DMS79 treated with DMSO at 0.1 percent for 48 hours (cell line): ENCODE results near the gene C2CD3.
A peak's percentile ranks its signal among the peaks of the same experiment; 100 is the strongest.
"Not testable (repeated sequence)": the region's sequence is repeated elsewhere in the genome, so short reads cannot be mapped to it uniquely, and the experiment has no call there.

Source experiments
- DNase-seq: peaks from one replicate; lab custom pipeline; 2025; lab: John Stamatoyannopoulos, UW

The C2CD3 gene

GRCh38 chr11:74120260-74121035 is 50.4 kb downstream of the C2CD3 start:
- DNase-seq: not testable (repeated sequence)

DNA sequence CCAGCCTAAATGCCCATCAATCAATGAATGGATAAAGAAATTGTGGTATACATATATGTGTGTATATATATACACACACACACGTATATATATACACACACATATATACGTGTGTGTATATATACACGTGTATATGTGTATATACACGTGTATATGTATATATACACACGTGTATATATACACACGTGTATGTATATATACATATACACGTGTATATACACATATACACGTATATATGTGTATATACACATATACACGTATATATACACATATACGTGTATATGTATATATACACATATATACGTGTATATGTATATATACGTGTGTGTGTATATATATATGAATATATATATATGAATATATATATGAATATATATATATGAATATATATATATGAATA is 54.1 kb downstream of the C2CD3 start:
- DNase-seq: no peak

GRCh38 chr11:74112877-74113276 is 57.9 kb downstream of the C2CD3 start:
- DNase-seq: no peak

DNA sequence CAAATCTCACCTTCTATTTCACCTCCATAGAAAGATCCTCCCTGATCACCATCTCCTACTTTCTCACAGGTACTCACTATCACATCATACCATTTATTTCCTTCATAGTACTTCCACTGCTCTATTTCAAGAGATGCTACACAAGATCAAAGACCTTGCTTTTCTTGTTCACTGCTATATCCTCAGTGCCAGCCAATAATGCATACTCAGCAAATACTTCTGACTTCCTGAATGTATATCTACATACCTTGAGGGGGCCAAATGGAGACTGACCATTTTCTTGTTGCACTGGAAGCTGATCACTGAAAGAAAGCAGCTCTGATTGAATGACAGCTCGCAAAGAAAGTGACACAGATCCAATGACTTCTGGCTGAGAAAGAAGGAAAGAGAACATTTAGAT is 64.7 kb downstream of the C2CD3 start:
- no peak for DNase-seq

DNA sequence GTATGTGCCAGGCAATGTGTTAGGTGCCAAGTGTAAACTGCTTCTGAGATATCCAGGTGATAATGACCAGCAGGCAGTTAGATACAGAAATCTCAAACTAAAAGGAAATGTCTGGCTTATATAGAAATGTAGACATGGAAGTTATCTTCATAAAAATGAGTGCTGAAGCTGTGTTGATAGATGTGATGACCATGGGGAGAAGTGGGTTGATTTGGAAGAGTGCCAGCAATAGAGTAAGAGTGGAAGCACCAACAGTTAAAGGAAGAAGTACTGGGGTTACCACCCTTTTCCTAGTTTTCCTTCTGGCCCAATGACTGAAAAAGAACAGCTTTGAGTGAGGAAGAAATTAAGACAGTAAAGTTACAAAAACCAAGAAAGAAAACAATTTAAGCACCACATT is 68.5 kb downstream of the C2CD3 start:
- no peak for DNase-seq

DNA sequence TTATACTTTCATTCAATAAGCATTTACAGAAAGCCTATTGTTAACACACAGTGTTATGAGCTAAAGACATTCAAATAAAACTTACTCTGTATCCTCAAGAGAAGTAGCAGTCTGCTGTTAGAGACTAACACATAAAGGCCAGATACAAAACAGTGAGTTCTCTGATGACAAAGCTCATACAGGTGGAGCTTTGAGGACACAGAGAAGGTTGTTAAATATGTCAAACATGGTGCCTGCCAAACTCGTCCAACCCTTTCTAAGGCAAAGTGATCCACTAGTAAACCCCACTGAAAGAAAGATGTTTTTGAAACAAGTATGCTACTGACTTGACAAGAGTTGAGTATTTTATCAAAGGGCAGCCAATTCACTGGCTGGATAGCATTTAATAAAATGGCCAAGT is 70.1 kb downstream of the C2CD3 start:
- peak; percentile 12 for DNase-seq

DNA sequence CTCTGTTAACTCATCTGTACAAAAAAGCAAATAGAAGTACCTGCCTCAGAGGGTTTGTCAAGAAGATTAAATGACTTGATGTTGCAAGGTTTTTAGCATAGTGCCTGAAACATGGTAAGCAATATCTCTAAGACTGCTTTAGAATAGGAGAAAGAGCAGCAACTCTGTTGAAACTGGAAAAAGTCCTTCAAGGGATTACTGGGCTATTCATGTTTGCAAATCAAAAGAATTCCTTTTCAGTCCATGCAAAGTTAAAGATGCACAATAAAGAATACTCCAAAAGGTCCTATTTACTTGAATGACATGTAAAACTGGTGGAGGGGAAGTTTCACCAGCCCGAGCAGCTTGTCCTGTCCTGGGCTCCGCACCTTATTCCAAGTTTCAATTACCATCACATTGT is 70.6 kb downstream of the C2CD3 start:
- no peak for DNase-seq

GRCh38 chr11:74097686-74098237 is 73.0 kb downstream of the C2CD3 start:
- DNase-seq: no peak

DNA sequence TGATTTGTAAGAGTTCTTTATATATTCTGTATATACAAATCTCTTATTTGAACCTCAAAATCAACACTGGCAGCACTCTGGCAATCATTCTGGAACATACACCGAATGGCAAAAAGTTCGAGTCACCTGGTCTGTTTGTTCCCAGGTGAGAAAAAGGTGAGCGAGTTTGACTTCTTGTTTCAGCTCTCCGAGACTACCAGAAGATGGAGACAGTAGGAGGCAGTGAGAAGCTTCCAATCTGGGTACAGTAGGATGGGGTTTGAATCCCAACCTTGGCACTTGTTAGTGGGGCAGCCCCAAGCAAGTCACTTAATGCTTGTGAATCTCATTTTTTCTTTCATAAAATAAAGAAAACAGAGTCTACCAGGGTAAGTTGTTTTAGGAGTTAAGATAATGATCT is 76.4 kb downstream of the C2CD3 start:
- no peak for DNase-seq

DNA sequence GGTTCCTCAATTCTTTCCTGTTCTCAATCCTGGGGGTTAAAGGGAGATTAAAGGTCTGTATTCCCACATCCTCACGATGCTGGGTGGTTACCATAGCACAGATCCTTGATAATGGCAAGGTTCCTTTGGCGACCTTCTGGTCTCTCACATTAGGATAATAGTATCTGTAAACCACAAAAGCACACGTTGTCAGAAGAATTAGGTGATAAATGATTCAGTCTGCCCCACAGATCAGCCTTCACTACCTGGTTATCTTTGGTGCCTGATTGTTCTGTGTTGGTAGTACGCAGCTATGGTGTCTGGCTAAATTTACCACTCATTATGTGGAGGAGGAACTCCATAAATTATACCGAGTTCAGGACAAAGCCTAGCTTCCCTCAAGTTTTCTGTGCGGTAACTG is 78.4 kb downstream of the C2CD3 start:
- DNase-seq: no peak

DNA sequence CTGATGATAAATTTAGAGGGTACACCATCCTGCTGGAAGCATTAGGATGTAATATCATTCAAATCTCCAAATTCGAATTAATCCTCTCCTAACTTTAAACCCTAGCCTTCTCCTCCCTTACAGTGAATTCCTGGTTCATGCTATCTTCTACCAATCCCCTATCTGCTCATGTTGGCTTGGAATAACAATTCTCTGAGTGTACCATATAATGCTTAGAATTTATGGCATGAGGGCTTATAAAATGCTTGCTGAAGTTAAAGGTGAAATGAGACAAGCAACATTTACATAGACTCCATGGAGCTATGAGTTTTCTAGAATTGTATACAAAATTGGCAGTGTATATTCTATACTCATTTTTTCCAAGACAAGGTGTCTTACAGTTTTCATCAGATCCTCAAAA is 79.3 kb downstream of the C2CD3 start:
- no peak for DNase-seq

DNA sequence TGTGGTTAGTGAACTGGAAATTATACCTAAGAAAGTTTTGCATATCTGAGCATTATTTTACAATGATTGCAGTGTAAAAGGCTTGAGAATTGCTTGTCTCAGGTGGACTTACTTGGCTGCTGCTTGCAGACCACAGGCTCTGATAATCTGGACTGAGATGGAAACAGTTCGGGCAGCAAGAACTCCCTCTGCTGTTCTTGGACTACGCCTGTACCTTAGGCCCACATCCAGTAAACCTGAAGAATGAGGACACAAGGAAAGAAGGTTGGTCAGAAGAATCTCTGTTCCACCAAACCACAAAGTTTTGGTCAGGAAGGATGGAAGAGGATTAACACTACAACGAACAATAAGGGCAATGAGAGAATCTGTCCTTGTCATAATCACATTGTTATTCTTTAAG is 80.1 kb downstream of the C2CD3 start:
- DNase-seq: no peak

GRCh38 chr11:74086242-74086884 is 84.4 kb downstream of the C2CD3 start:
- no peak for DNase-seq

GRCh38 chr11:74085542-74085892 is 85.3 kb downstream of the C2CD3 start:
- DNase-seq: no peak

- DNase-seq: no peak
Observed at GRCh38 chr11:74084796-74085541, 85.8 kb downstream of the C2CD3 start.

GRCh38 chr11:74083927-74084326 is 86.9 kb downstream of the C2CD3 start:
- not testable (repeated sequence) for DNase-seq

DNA sequence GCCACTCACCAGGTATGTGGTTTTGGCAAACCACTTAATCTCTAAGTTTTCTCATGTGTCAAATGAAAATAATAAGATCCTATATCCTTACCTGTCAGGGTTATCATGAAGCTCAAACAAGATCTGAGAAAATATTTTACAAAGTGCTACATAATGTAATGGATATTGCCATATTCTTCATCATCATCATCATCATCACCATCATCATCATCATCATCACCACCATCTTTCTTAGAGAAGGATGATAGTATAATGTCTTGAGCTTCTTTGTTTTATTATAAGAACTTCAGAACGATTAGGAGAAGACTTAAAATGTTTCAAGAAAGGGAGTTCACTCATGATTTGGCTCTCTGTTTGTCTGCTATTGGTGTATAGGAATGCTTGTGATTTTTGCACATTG is 89.4 kb downstream of the C2CD3 start:
- DNase-seq: no peak

GRCh38 chr11:74077193-74077592 is 93.6 kb downstream of the C2CD3 start:
- no peak for DNase-seq

GRCh38 chr11:74072721-74073120 is 98.1 kb downstream of the C2CD3 start:
- DNase-seq: peak; percentile 30

DNA sequence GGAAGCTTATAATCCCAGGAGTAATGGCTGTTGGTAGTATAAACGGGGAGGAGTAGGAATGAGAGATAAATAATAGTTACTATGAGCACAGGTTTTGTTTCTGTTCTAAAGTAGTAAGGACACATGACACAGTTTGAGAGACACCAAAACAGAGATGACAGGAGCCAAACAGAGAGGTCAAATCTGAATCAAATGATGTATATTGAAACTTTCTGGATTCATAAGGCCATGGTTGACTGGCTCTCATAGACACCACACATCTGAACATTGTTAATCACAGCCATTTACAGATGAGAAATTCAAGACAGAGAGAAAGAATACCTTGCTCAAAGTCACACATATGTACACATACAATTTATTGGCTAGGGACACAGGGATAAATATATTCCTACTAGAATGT is 98.5 kb downstream of the C2CD3 start:
- no peak for DNase-seq

GRCh38 chr11:74070723-74071492 is 99.9 kb downstream of the C2CD3 start:
- peak; percentile 71 for DNase-seq
